ENCODE results near the gene HSD17B12. TPM values are rescaled to one million over a fixed set of nuclear protein-coding genes. Genes with fewer than 3 reads are reported as not detected.

The HSD17B12 gene
- total RNA-seq, 1 experiment from 2014 or later: 112 TPM

DNA sequence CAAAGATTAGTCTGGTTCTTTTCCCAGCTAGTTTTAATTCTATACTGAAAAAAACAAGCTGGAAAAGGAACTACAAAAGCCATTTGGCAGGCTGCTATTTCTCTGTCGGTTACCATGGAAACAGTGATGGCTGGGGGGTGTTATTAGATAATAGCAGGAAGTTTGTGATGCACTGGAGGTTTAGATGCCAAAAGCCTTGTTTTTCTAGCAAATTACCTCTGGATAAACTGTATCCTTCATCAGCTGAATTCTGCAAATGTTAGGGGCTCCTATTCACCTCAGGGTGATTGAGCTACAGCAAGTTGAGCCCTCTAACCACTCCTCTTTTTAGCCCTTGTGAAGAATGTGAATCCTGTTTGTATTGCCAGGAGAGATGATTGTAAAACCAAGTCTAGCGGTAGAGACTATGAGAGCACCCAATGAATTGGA lies 225.3 kb downstream of the HSD17B12 start:
- CTCF ChIA-PET: interaction anchor here (0.8 kb wide), 1 partner anchor 39 kb away, joined by 4 read pairs; no protein-coding TSS in a partner anchor
- intact Hi-C loops (cut with micrococcal nuclease; ENCODE audit: unreplicated experiment): loop anchor here (10.0 kb wide), 1 partner anchor 629 kb away; no protein-coding TSS in a partner anchor
- Histone ChIP-seq H3K27me3 (ENCODE audit: insufficient read depth, low read depth) (no peaks in the 10 kb centered on the region), H3K9me3 (ENCODE audit: insufficient read depth, low read depth) (no peaks in the 10 kb centered on the region), H3K4me3 (no peak overlapping the region), H3K27ac (no peak overlapping the region), H4K20me1 (ENCODE audit: insufficient read depth) (0 out of 2 replicates have a peak, but pooled peaks cover 5% of the 10 kb centered on the region), H3K9me2 (ENCODE audit: insufficient read depth) (no peaks in the 10 kb centered on the region), H3K4me1 (replicated peaks; ENCODE audit: insufficient read depth) (no peaks in the 10 kb centered on the region), H3K4me2 (no peak overlapping the region), H3F3A (ENCODE audit: insufficient read depth, low read depth) (no peaks in the 10 kb centered on the region), H3K79me2 (ENCODE audit: low read depth) (no peaks in the 10 kb centered on the region), H3K36me3 (ENCODE audit: low read depth) (0 out of 2 replicates have a peak, but pooled peaks cover 4% of the 10 kb centered on the region), H2AFZ (no peak overlapping the region)
- POLR2A ChIA-PET (ENCODE audit: unreplicated experiment): interaction anchor here (0.6 kb wide), 1 partner anchor 280 kb away, joined by 4 read pairs; no protein-coding TSS in a partner anchor
- no peak for DNase-seq
- TF ChIP-seq, protein P1, sequence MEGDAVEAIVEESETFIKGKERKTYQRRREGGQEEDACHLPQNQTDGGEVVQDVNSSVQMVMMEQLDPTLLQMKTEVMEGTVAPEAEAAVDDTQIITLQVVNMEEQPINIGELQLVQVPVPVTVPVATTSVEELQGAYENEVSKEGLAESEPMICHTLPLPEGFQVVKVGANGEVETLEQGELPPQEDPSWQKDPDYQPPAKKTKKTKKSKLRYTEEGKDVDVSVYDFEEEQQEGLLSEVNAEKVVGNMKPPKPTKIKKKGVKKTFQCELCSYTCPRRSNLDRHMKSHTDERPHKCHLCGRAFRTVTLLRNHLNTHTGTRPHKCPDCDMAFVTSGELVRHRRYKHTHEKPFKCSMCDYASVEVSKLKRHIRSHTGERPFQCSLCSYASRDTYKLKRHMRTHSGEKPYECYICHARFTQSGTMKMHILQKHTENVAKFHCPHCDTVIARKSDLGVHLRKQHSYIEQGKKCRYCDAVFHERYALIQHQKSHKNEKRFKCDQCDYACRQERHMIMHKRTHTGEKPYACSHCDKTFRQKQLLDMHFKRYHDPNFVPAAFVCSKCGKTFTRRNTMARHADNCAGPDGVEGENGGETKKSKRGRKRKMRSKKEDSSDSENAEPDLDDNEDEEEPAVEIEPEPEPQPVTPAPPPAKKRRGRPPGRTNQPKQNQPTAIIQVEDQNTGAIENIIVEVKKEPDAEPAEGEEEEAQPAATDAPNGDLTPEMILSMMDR (conservative IDR thresholded peaks at IDR 0.05): no peak
- TF ChIP-seq EZH2 (IDR thresholded peaks at IDR 0.05; ENCODE audit: low read depth): no peak
- BruUV-seq (replicated peaks): no TSS peak

Other genes with a start within 250 kb of the HSD17B12 start
- 47.3 and 60.7 TPM in 2 replicates for gene ALKBH3, start 200.1 kb downstream of the HSD17B12 start, total RNA-seq (2021)

Data from PC-9 (cell line).